GM15510 (cell line): Measurements from ENCODE around the gene REM1.

Experiments used
- POLR2A ChIP-seq: IDR thresholded peaks from 3 replicates; pipeline ENCODE4 v1.6.1; 2011; ENCODE audit warnings: borderline replicate concordance; ENCODE audit not compliant: insufficient read length; ENCODE audit errors: extremely low read depth

The REM1 gene

GRCh38 chr20:31516166-31516565 is 41.1 kb downstream of the REM1 start:
- no peak for TF ChIP-seq POLR2A

- no peak for TF ChIP-seq POLR2A
Observed at GRCh38 chr20:31516651-31517050, 41.6 kb downstream of the REM1 start.

GRCh38 chr20:31517373-31517772 is 42.3 kb downstream of the REM1 start:
- no peak for TF ChIP-seq POLR2A

- TF ChIP-seq POLR2A, result no peak
Observed at GRCh38 chr20:31522731-31523130, 47.6 kb downstream of the REM1 start.

GRCh38 chr20:31523361-31524283 is 48.5 kb downstream of the REM1 start:
- TF ChIP-seq POLR2A, result no peak

GRCh38 chr20:31527266-31527665 is 52.2 kb downstream of the REM1 start:
- no peak for TF ChIP-seq POLR2A
